ENCODE results near the gene PGM1. TPM values are rescaled to one million over a fixed set of nuclear protein-coding genes. Genes with fewer than 3 reads are reported as not detected.
A peak's percentile ranks its signal among the peaks of the same experiment; 100 is the strongest.

The PGM1 gene
- total RNA-seq: 34.9 and 35.5 TPM in 2 replicates
- long read RNA-seq, transcript PGM1-202 (11 exons, 2,472 nt): major isoform, 440 of 460 reads
- long read RNA-seq, partial matches to known transcripts: 7 of 460 reads
- long read RNA-seq, other reads (novel, unspliced or antisense): 13 of 460 reads

- peak within 1 kb of the TSS; percentile 88 for H3K27ac Mint-ChIP-seq (ENCODE audit: unreplicated experiment)
- peak; percentile 89 for DNase-seq (ENCODE audit: extremely low spot score, unreplicated experiment)
Observed at GRCh38 chr1:63593303-63593885, at the start of gene PGM1. Gene PGM1, plus strand, starts transcription at chr1:63593411. Its CDS starts 78 bp downstream, at chr1:63593489.

DNA sequence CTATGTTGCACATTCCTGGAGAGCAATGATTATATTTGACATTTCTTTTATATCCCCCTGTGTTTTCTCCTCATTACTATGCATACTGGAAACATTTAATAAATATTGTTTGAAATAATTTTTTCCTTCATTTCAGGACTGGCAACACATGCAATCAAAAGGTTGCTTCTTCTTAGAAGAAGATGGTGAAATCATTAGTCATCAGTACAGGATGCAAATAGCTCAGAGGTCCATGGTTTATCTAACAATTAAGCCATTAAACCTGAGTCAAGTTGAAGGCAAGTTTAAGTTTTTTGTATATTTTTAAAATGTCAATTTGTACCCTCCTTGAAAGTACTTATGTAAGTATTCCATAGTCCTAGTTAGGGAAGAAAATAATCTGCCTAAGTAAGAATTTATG is 47.4 kb upstream of the PGM1 start:
- no peak for TF ChIP-seq CTCF (IDR thresholded peaks at IDR 0.05)
- Mint-ChIP-seq H3K4me1 (ENCODE audit: unreplicated experiment) (no peaks in the 10 kb centered on the region), H3K27me3 (ENCODE audit: unreplicated experiment) (no peaks in the 10 kb centered on the region), H3K27ac (ENCODE audit: unreplicated experiment) (no peak overlapping the region), H3K36me3 (ENCODE audit: unreplicated experiment) (peaks cover 32% of the 10 kb centered on the region), H3K9me3 (ENCODE audit: unreplicated experiment) (peaks cover 4% of the 10 kb centered on the region), H3K4me3 (ENCODE audit: unreplicated experiment) (no peak overlapping the region)
- DNase-seq (ENCODE audit: extremely low spot score, unreplicated experiment): no peak

More at GRCh38 chr1:63593303-63593885, at the start of gene PGM1:
- Mint-ChIP-seq H3K27me3 (ENCODE audit: unreplicated experiment) (no peaks in the 10 kb centered on the region), H3K9me3 (ENCODE audit: unreplicated experiment) (no peaks in the 10 kb centered on the region), H3K36me3 (ENCODE audit: unreplicated experiment) (no peaks in the 10 kb centered on the region), H3K4me3 (ENCODE audit: unreplicated experiment) (peak within 1 kb of the TSS; percentile 95), H3K4me1 (ENCODE audit: unreplicated experiment) (peaks cover 6% of the 10 kb centered on the region)
- TF ChIP-seq CTCF (IDR thresholded peaks at IDR 0.05): no peak

- Mint-ChIP-seq H3K4me1 (ENCODE audit: unreplicated experiment) (no peaks in the 10 kb centered on the region), H3K27ac (ENCODE audit: unreplicated experiment) (no peak overlapping the region), H3K9me3 (ENCODE audit: unreplicated experiment) (peaks cover 2% of the 10 kb centered on the region), H3K27me3 (ENCODE audit: unreplicated experiment) (no peaks in the 10 kb centered on the region), H3K4me3 (ENCODE audit: unreplicated experiment) (no peak overlapping the region), H3K36me3 (ENCODE audit: unreplicated experiment) (peaks cover 34% of the 10 kb centered on the region)
- no peak for TF ChIP-seq CTCF (IDR thresholded peaks at IDR 0.05)
- no peak for DNase-seq (ENCODE audit: extremely low spot score, unreplicated experiment)
Observed at GRCh38 chr1:63547621-63548294, 45.5 kb upstream of the PGM1 start.

DNA sequence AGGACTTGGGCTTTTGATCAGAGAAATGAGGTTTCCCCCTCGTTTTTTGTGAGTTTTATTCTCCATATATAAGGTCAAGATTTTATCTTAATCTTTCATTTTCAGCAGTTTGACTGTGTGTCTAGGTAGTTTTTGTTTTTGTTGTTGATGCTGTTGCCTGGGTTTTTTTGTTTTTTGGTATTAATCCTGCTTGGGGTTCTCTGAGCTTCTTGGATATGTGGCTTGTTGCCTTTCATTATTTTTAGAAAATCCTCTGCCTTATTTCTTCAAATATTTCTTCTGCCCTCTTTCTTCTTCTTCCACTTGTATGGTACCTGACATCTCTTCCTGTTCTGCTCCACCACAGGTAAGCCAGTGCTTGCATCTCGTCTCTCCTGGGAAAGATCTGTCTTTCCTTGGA is 44.9 kb upstream of the PGM1 start:
- H3K9me3 Mint-ChIP-seq (ENCODE audit: unreplicated experiment): no peaks in the 10 kb centered on the region
- no peak for DNase-seq (ENCODE audit: extremely low spot score, unreplicated experiment)
- TF ChIP-seq CTCF (IDR thresholded peaks at IDR 0.05): no peak
- no peak overlapping the region for H3K4me3 Mint-ChIP-seq (ENCODE audit: unreplicated experiment)
- H3K36me3 Mint-ChIP-seq (ENCODE audit: unreplicated experiment): peaks cover 32% of the 10 kb centered on the region
- H3K27me3 Mint-ChIP-seq (ENCODE audit: unreplicated experiment): no peaks in the 10 kb centered on the region
- no peak overlapping the region for H3K27ac Mint-ChIP-seq (ENCODE audit: unreplicated experiment)
- no peaks in the 10 kb centered on the region for H3K4me1 Mint-ChIP-seq (ENCODE audit: unreplicated experiment)

DNA sequence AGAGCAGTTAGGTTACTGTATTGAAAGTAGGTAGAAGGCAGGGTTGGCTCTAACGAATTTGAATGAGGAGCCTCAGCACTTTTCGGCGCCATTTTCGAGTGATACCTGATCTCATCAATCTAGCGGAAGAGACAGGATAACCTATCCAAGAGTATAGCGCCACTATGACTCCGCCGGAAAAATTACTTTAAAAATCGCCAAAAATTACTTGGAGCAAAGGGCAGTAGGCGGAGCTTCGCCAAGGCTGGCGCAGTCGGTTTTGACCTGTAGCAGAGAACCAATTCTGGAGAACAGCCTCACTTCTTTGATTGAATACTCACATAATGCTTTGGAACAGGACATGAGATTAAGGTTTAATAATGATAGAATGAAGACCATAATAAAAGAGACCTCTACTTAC is 44.3 kb upstream of the PGM1 start:
- DNase-seq (ENCODE audit: extremely low spot score, unreplicated experiment): no peak
- H3K36me3 Mint-ChIP-seq (ENCODE audit: unreplicated experiment): peaks cover 32% of the 10 kb centered on the region
- H3K9me3 Mint-ChIP-seq (ENCODE audit: unreplicated experiment): no peaks in the 10 kb centered on the region
- no peaks in the 10 kb centered on the region for H3K4me1 Mint-ChIP-seq (ENCODE audit: unreplicated experiment)
- H3K27ac Mint-ChIP-seq (ENCODE audit: unreplicated experiment): no peak overlapping the region
- no peak overlapping the region for H3K4me3 Mint-ChIP-seq (ENCODE audit: unreplicated experiment)
- no peaks in the 10 kb centered on the region for H3K27me3 Mint-ChIP-seq (ENCODE audit: unreplicated experiment)
- TF ChIP-seq CTCF (IDR thresholded peaks at IDR 0.05): no peak

Data from osteocyte (in vitro differentiated cells).